ENCODE measurements around the gene MEGF11. TPM values are rescaled to one million over a fixed set of nuclear protein-coding genes. Genes with fewer than 3 reads are reported as not detected.
A peak's percentile ranks its signal among the peaks of the same experiment; 100 is the strongest.

The MEGF11 gene
- total RNA-seq, 2 donors from 2014 or later: not detected

DNA sequence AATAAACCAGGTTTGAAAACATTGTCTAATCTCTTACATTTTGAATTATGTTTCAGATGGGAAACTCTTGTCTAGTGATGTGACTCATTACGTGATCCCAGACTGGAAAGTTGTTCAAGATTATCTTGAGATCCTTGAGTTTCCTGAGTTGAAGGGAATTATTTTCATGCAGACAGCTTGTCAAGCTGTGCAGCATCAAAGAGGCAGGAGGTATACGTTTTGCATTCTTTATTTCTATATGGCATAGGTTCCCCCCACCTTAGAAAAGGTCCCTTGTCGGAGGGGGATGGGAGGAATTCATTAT is 41.3 kb upstream of the MEGF11 start:
- no peak for DNase-seq
- peak overlapping the region in 2 of 4 donors; percentile 88 to 90 for H3K27ac ChIP-seq
- no peaks in the 10 kb centered on the region for H3K9me3 ChIP-seq
- no peak for ATAC-seq
- no peak overlapping the region for H3K4me3 ChIP-seq
- no peaks in the 10 kb centered on the region for H3K36me3 ChIP-seq (replicated peaks in 1 of 2; ENCODE audit: insufficient read depth in 1 of 2, low read depth in 2 of 2)
- 16 to 24% methylated on average over 3 of the region's 3 CpGs for WGBS, 2 donors
- intact Hi-C loops (cut with DNase I): no loop called here
- peaks cover 41% of the 10 kb centered on the region for H3K4me1 ChIP-seq
- TF ChIP-seq POLR2A (IDR thresholded peaks at IDR 0.05): no peak
- TF ChIP-seq, protein P1, sequence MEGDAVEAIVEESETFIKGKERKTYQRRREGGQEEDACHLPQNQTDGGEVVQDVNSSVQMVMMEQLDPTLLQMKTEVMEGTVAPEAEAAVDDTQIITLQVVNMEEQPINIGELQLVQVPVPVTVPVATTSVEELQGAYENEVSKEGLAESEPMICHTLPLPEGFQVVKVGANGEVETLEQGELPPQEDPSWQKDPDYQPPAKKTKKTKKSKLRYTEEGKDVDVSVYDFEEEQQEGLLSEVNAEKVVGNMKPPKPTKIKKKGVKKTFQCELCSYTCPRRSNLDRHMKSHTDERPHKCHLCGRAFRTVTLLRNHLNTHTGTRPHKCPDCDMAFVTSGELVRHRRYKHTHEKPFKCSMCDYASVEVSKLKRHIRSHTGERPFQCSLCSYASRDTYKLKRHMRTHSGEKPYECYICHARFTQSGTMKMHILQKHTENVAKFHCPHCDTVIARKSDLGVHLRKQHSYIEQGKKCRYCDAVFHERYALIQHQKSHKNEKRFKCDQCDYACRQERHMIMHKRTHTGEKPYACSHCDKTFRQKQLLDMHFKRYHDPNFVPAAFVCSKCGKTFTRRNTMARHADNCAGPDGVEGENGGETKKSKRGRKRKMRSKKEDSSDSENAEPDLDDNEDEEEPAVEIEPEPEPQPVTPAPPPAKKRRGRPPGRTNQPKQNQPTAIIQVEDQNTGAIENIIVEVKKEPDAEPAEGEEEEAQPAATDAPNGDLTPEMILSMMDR (IDR thresholded peaks at IDR 0.05): no peak
- no peaks in the 10 kb centered on the region for H3K27me3 ChIP-seq

DNA sequence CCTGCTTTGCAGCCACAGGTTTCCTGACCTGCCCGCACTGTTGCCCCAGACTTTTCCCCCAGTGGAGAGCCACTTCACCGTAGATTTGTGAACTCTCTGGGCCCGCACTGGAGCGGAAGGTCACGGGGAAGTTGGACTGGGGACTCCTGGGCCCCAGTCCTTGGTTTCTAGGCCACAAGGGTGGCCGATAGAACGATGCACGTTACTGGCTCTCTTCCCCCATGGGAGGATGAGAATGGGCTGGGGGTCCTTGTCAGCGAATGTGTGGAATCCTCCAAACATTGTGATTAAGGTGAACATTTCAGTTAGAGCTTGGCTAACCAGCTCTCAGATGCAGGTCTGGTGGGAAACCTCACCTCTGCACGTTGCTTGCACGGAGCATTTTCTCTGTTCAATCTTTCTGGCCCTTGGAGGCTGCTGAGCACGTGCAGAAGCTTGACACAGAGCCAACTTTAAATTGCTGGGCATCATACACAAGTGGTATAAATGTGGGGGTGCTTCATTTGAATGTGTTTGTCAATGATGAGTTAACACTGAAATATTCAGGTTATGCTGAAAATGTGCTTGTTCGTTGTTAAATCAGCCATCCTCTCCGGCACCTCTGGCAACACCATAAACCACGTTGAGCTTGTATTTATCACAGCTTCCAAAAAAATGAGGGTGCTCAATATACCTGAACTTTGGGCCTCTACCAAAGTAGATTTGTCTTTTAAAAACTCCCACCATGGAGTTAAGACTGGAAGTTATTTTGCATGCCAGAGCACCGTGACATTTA is 40.8 kb upstream of the MEGF11 start:
- WGBS, 2 donors: 3 to 8% methylated on average over 8 to 16 of the region's 16 CpGs
- ATAC-seq (peak; percentile 34), DNase-seq (peak; percentile 19 to 31 (median 24))
- no peaks in the 10 kb centered on the region for H3K9me3 ChIP-seq
- H3K36me3 ChIP-seq (replicated peaks in 1 of 2; ENCODE audit: insufficient read depth in 1 of 2, low read depth in 2 of 2): no peaks in the 10 kb centered on the region
- peak overlapping the region; percentile 38 to 58 for H3K4me3 ChIP-seq
- intact Hi-C loops (cut with DNase I): no loop called here
- no peaks in the 10 kb centered on the region for H3K27me3 ChIP-seq
- H3K4me1 ChIP-seq: peaks cover 41% of the 10 kb centered on the region
- H3K27ac ChIP-seq: peak overlapping the region; percentile 77 to 94 (median 89)
- TF ChIP-seq POLR2A (IDR thresholded peaks at IDR 0.05): peak in 1 of 3 donors; percentile 38
- TF ChIP-seq, protein P1 (IDR thresholded peaks at IDR 0.05): no peak

DNA sequence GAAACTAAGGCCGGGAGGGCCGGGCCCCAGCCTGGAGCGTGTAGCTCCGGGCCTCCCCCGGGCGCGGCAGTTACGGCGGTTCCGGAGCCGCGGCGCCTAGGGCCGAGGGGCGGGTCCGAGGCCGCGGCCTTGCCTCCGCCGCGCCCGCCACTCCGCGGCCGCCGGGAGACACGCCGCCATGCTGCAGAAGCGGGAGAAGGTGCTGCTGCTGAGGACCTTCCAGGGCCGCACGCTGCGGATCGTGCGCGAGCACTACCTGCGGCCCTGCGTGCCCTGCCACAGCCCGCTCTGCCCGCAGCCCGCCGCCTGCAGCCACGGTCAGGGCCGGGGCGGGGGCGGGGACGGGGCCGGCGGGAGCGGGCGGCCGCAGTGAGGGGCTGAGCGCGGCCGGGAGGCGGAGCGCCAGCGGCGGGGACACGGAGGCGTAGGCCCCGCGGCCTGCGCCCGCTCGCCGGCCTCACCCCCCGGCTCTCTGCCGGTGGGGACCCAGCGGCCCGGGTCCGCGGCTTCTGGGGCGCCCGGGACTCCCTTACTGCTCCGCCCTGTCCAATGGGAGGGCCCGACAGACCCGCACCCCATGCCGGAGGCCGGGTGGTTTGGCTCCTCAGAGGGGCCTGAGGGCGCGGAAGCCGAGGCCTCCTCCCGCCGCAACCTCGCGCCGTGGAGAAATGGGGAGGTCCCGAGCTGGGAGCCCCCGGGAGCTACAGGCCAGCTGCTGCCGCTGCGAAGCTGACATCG is 40.0 kb upstream of the MEGF11 start, which contains the start of gene DIS3L:
Gene DIS3L, plus strand, starts transcription at position 150 of the 738 bp plus-strand sequence. Its CDS starts 29 bp downstream, at position 179.
- intact Hi-C loops (cut with DNase I): no loop called here
- H3K4me1 ChIP-seq: peaks cover 41% of the 10 kb centered on the region

DNA sequence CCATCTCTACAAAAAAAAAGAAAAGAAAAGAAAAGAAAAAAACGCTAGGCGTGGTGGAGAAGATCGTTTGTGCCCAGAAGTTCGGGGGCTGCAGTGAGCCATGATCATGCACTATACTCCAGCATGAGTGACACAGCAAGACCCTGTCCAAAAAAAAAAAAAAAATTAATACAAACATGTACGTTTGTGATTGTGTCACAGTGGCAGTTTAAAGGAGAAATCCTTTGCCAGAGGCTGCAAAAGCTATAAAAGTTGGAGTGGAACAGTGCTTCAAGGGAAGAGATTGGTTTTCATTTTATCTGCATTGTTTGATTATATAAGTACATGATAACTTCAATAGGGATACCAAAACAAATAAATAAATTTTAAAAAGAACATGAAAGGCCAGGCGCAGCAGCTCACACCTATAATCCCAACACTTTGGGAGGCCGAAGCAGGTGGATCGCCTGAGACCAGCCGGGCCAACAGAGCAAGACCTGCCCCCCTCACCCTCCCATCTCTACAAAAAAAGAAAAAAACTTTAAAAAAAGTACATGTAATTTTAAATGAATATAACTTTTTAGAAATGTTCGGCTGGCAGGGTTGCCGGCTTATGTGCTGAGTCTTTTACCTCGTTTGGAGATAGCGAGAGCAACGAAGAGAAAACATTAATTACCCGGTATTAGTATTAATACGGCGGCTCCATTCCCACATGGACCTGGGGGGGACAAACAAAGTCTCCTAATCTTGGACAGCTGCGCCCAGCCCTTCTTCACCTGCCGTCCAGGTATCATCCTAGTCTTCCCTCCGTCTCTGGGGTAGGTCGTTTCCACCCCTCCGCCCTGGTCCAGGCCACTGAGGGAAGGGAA is 39.2 kb upstream of the MEGF11 start:
- intact Hi-C loops (cut with DNase I): no loop called here
- Histone ChIP-seq H3K9me3 (no peaks in the 10 kb centered on the region), H3K4me3 (peak overlapping the region; percentile 33 to 40), H3K36me3 (replicated peaks in 1 of 2; ENCODE audit: insufficient read depth in 1 of 2, low read depth in 2 of 2) (no peaks in the 10 kb centered on the region), H3K4me1 (peaks cover 41% of the 10 kb centered on the region), H3K27ac (peak overlapping the region; percentile 77 to 94 (median 89)), H3K27me3 (no peaks in the 10 kb centered on the region)
- DNase-seq (peak in 2 of 4 donors; percentile 3 to 30), ATAC-seq (peak; percentile 28)
- 4 to 5% methylated on average over 22 of the region's 22 CpGs for WGBS, 2 donors
- TF ChIP-seq, protein P1 (IDR thresholded peaks at IDR 0.05): no peak
- peak in 1 of 3 donors; percentile 74 for TF ChIP-seq POLR2A (IDR thresholded peaks at IDR 0.05)

More for the DNA sequence above, 40.0 kb upstream of the MEGF11 start, which contains the start of gene DIS3L:
- 0 to 1% methylated on average over 2 to 62 of the region's 92 CpGs for WGBS, 2 donors
- Histone ChIP-seq H3K9me3 (no peaks in the 10 kb centered on the region), H3K27me3 (no peaks in the 10 kb centered on the region), H3K36me3 (replicated peaks in 1 of 2; ENCODE audit: insufficient read depth in 1 of 2, low read depth in 2 of 2) (no peaks in the 10 kb centered on the region), H3K27ac (peak within 1 kb of the TSS; percentile 77 to 94 (median 89)), H3K4me3 (peak within 1 kb of the TSS; percentile 40 to 58)
- peak; percentile 25 to 80 (median 65) for TF ChIP-seq POLR2A (IDR thresholded peaks at IDR 0.05)
- TF ChIP-seq, protein P1 (IDR thresholded peaks at IDR 0.05): peak in 1 of 7 experiments; percentile 5
- ATAC-seq: peak; percentile 88
- DNase-seq: peak; percentile 56 to 74 (median 62)
